SU-DHL-6 (cell line): ENCODE measurements around the gene IL1RL2.

Experiments
- H2AFZ ChIP-seq: fragments of 200-600 bp; sonication (generic); 2 replicates; pipeline ENCODE4 v1.6.1; 2014; ENCODE audit warnings: low read depth, mild to moderate bottlenecking, moderate library complexity, mixed read lengths, antibody characterized with exemption, low read length; ENCODE audit not compliant: severe bottlenecking
- H3F3A ChIP-seq: fragments of 200-600 bp; shearing (Covaris generic); 2 replicates; pipeline ENCODE4 v1.6.0; 2016; ENCODE audit warnings: antibody characterized with exemption, mild to moderate bottlenecking; ENCODE audit not compliant: insufficient read depth
- H3K27ac ChIP-seq: fragments of 200-600 bp; sonication (generic); 2 replicates; pipeline ENCODE4 v1.5.1; 2016; ENCODE audit warnings: low read depth, mild to moderate bottlenecking, low read length, moderate library complexity, mixed read lengths
- H3K27me3 ChIP-seq: fragments of 200-600 bp; sonication (generic), shearing (Covaris generic); 2 replicates; pipeline ENCODE4 v1.6.0; 2014; ENCODE audit warnings: mild to moderate bottlenecking, low read length
- H3K36me3 ChIP-seq: fragments of 200-600 bp; sonication (generic); 2 replicates; pipeline ENCODE4 v1.6.1; 2014; ENCODE audit warnings: mild to moderate bottlenecking, low read length, mixed read lengths
- H3K4me2 ChIP-seq: fragments of 300-600, 200-600 bp; shearing (Covaris generic), sonication (generic); 2 replicates; pipeline ENCODE4 v1.6.0; 2014; ENCODE audit warnings: low read length, low read depth, mild to moderate bottlenecking; ENCODE audit not compliant: poor library complexity, severe bottlenecking
- H3K4me3 ChIP-seq: fragments of 200-600 bp; sonication (generic); 2 replicates; pipeline ENCODE4 v1.5.1; 2014; ENCODE audit warnings: antibody characterized with exemption, low read length, mild to moderate bottlenecking, mixed read lengths; ENCODE audit not compliant: insufficient read depth, poor library complexity, severe bottlenecking
- H3K79me2 ChIP-seq: fragments of 200-600 bp; sonication (generic); 2 replicates; pipeline ENCODE4 v1.6.1; 2014; ENCODE audit warnings: mild to moderate bottlenecking, low read length, moderate library complexity; ENCODE audit not compliant: insufficient read depth
- H3K9ac ChIP-seq: fragments of 200-600 bp; sonication (generic); 2 replicates; pipeline ENCODE4 v1.7.0; 2014; ENCODE audit warnings: mild to moderate bottlenecking, low read length
- H3K9me2 ChIP-seq: fragments of 200-600 bp; sonication (generic); replicated peaks from 2 replicates; pipeline ENCODE4 v1.6.1; 2014; ENCODE audit warnings: low read length; ENCODE audit not compliant: insufficient read depth
- H3K9me3 ChIP-seq: fragments of 200-600 bp; sonication (generic); 2 replicates; pipeline ENCODE4 v1.6.1; 2014; ENCODE audit warnings: low read length, mixed read lengths; ENCODE audit not compliant: insufficient read depth
- H4K20me1 ChIP-seq: fragments of 200-600 bp; sonication (generic); 2 replicates; pipeline ENCODE4 v1.6.1; 2014; ENCODE audit warnings: low read depth, mild to moderate bottlenecking, antibody characterized with exemption, low read length, moderate library complexity, mixed read lengths
- EZH2phosphoT487 ChIP-seq: fragments of 200-600 bp; sonication (generic), shearing (Covaris generic); conservative IDR thresholded peaks from 2 replicates; pipeline ENCODE4 v1.6.1; 2018; ENCODE audit warnings: mild to moderate bottlenecking, antibody characterized with exemption, low read length, moderate library complexity, mixed read lengths
- TF ChIP-seq, protein P1 (sequence below): fragments of 200-600 bp; sonication (generic); IDR thresholded peaks from one replicate; pipeline ENCODE4 v1.5.1; 2017; ENCODE audit warnings: antibody characterized with exemption, mild to moderate bottlenecking, low read length, moderate library complexity; ENCODE audit not compliant: insufficient read depth, poor library complexity, severe bottlenecking

The IL1RL2 gene

DNA sequence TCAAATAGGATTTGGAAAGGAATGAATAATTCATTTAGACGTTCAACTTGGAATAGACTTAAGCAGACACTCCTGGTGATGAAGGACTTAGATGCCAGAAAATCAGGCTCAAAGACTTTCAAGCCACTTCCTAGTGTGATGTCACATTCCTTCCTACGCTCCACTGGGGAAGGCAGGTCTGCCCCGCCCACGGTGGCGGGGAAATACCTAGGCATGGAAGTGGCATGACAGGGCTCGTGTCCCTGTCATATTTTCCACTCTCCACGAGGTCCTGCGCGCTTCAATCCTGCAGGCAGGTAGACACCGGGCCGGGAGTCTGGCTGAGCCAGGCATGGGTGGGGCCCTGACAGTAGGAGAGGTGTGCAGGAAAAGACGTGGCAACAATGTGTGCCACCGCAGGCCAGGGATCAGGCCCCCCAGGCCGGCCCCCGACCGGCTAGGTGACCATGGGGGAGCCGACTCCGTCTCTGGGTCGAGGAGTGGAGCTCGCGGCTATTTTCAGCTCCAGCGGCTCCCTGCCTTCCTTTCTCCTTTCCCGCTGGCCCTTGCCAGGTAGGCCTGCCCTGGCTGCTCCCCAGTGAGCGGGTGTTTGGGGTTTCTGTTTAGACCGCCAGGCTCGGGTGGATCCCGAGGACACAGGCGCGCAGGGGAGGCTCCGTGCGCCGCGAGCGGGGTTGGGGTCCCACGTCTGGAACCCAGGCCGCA, at the start of gene IL1RL2:
IL1RL2 (plus strand) TSS at position 233 of the 705 bp plus-strand sequence. CDS start 845 bp downstream, outside the sequence.
- H3K9me2 ChIP-seq, result no peaks in the 10 kb centered on the region
- H3K4me3 ChIP-seq, result no peak within 1 kb of the TSS
- no peaks in the 10 kb centered on the region for H3K36me3 ChIP-seq
- H3K79me2 ChIP-seq, result no peaks in the 10 kb centered on the region
- no peak within 1 kb of the TSS for H3K27ac ChIP-seq
- TF ChIP-seq, protein P1, sequence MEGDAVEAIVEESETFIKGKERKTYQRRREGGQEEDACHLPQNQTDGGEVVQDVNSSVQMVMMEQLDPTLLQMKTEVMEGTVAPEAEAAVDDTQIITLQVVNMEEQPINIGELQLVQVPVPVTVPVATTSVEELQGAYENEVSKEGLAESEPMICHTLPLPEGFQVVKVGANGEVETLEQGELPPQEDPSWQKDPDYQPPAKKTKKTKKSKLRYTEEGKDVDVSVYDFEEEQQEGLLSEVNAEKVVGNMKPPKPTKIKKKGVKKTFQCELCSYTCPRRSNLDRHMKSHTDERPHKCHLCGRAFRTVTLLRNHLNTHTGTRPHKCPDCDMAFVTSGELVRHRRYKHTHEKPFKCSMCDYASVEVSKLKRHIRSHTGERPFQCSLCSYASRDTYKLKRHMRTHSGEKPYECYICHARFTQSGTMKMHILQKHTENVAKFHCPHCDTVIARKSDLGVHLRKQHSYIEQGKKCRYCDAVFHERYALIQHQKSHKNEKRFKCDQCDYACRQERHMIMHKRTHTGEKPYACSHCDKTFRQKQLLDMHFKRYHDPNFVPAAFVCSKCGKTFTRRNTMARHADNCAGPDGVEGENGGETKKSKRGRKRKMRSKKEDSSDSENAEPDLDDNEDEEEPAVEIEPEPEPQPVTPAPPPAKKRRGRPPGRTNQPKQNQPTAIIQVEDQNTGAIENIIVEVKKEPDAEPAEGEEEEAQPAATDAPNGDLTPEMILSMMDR, result no peak
- no peak for TF ChIP-seq EZH2phosphoT487
- no peaks in the 10 kb centered on the region for H3K9me3 ChIP-seq
- no peak within 1 kb of the TSS for H3K9ac ChIP-seq
- H4K20me1 ChIP-seq, result no peaks in the 10 kb centered on the region
- no peak within 1 kb of the TSS for H2AFZ ChIP-seq
- H3F3A ChIP-seq, result no peaks in the 10 kb centered on the region
- no peak within 1 kb of the TSS for H3K4me2 ChIP-seq
- no peaks in the 10 kb centered on the region for H3K27me3 ChIP-seq

DNA sequence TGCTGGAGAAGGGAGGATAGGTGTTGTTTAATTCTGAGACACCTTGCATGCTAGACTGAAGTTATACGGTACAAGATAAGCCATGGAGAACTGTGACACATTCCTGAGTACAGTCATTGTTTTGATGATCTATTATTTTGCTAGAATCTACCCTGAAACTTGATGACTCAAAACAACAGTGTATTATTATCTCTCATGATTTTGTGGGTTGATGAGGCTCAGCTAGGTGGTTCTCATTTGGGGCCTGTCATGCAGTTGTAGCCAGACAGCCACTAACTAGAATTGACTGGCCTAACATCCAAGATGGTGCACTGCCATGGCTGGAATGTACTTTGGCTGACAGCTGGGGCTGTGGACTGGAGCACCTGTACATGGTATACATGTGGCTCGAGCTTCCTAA, 49.7 kb upstream of the IL1RL2 start:
- H3K27ac ChIP-seq, result no peak overlapping the region
- H3K9me2 ChIP-seq, result no peaks in the 10 kb centered on the region
- no peak overlapping the region for H3K4me3 ChIP-seq
- no peak overlapping the region for H2AFZ ChIP-seq
- H3K79me2 ChIP-seq, result no peaks in the 10 kb centered on the region
- TF ChIP-seq, protein P1, result no peak
- TF ChIP-seq EZH2phosphoT487, result no peak
- no peaks in the 10 kb centered on the region for H4K20me1 ChIP-seq
- no peaks in the 10 kb centered on the region for H3K9me3 ChIP-seq
- H3F3A ChIP-seq, result no peaks in the 10 kb centered on the region
- H3K4me2 ChIP-seq, result no peak overlapping the region
- no peak overlapping the region for H3K9ac ChIP-seq
- H3K36me3 ChIP-seq, result no peaks in the 10 kb centered on the region
- no peaks in the 10 kb centered on the region for H3K27me3 ChIP-seq

DNA sequence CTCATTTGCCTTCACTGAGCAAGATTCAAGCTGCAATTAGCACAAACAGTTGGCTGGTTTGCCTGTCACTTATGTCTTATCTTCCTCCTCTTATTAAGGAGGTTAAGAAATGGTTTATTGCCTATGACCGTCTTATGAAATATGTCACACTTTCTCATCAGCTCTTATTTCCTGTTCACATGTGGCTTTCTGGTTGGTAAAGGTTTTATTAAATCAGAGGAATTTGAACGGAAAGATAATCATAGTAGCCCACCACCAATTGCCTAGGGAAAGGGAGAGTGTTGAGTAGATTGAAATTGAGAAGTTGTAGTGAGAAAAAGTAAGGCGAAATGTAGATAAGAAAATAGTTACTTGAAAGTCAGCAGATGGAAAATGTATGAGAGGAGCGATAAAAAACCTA, 48.5 kb upstream of the IL1RL2 start:
- H3K36me3 ChIP-seq, result no peaks in the 10 kb centered on the region
- no peaks in the 10 kb centered on the region for H3K79me2 ChIP-seq
- H3K9me2 ChIP-seq, result no peaks in the 10 kb centered on the region
- no peak overlapping the region for H3K4me3 ChIP-seq
- H3K27ac ChIP-seq, result no peak overlapping the region
- H3K9me3 ChIP-seq, result no peaks in the 10 kb centered on the region
- H3K9ac ChIP-seq, result no peak overlapping the region
- H3K4me2 ChIP-seq, result no peak overlapping the region
- H2AFZ ChIP-seq, result no peak overlapping the region
- no peaks in the 10 kb centered on the region for H4K20me1 ChIP-seq
- H3K27me3 ChIP-seq, result no peaks in the 10 kb centered on the region
- no peaks in the 10 kb centered on the region for H3F3A ChIP-seq
- TF ChIP-seq EZH2phosphoT487, result no peak
- TF ChIP-seq, protein P1, result no peak
